Fibroblast of skin of scalp (primary cell): ENCODE results near the gene AKIRIN2.

Experiments
- DNase-seq: peaks from one replicate; pipeline ENCODE4 v3.0.0-alpha.2; 2013

AKIRIN2 gene

DNA sequence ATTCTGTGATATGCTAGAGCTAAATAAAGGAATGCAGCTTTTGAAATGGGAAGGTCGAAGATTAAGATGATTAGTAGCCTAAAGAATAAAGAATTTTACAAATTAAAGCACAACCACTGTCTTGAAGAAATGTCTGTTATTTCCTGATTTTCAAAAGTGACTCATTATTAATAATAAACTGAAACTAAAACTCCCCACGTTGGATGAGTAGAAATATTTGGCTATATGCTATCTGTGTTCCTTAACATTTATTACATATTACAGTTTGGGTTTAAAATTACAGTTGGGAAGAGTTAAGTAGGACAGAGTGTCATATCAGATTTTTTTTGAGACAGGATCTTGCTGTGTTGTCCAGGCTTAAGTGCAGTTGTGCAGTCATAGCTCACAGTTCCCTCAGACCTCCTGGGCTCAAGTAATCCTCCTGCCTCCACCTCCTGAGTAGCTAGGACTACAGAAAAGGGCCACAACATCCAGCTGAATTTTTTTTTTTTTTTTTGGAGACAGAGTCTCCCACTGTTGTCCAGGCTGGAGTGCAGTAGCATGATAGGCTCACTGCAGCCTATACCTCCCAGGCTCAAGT, 47.1 kb downstream of the AKIRIN2 start:
- peak; percentile 27 for DNase-seq

- DNase-seq, result no peak
Measured at GRCh38 chr6:87654122-87654521, 47.9 kb downstream of the AKIRIN2 start.

GRCh38 chr6:87653074-87653962, 48.7 kb downstream of the AKIRIN2 start:
- no peak for DNase-seq

- no peak for DNase-seq
Measured at GRCh38 chr6:87645080-87645479, 57.0 kb downstream of the AKIRIN2 start.

DNA sequence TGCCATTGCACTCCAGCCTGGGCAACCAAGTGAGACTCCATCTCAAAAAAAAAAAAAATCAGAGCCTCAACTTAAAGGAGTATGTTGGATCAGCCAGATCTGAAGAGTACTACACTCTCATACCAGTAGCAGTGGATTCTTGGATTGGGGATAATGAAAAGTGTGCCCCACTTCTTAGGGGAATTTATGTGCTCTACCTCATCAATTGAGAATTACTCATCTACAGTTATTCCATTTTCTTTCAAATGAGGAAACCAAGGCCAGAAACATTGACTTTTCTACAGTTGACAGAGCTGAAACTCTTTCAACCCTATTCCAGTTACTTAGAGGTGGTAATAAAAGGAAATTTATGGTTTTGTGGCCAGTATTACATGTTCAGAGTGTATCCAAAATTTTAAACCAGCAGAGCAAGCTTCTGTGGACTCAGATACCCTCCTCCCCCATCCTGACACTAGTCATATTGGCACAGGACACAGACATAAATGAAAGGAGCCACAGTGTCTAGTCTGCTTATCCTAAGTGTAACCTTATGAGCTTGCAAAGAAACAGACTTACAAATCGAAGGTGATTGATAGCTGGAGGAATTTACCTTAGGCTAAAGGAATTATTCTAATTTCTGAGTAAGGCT, 60.9 kb downstream of the AKIRIN2 start:
- DNase-seq, result no peak

DNA sequence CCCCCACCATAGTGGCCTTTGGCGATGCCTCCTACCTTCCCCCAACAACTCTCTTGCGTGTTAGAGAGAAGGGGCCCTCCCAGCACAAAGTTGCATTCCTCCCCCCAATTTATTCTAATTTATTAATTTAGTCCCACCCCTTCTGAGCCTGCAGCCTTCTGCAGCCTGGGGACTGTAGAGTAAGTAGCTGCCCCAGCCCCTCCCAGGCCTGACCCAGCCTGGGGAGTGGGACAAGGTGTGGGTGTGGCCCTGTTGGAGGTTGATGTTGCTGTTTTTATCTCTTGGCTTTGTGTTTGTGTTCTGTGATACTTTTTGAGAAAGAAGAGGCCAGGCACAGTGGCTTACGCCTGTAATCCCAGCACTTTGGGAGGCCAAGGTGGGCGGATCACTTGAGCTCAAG, 62.7 kb downstream of the AKIRIN2 start:
- no peak for DNase-seq

- DNase-seq, result no peak
Measured at GRCh38 chr6:87637106-87637505, 64.9 kb downstream of the AKIRIN2 start.

DNA sequence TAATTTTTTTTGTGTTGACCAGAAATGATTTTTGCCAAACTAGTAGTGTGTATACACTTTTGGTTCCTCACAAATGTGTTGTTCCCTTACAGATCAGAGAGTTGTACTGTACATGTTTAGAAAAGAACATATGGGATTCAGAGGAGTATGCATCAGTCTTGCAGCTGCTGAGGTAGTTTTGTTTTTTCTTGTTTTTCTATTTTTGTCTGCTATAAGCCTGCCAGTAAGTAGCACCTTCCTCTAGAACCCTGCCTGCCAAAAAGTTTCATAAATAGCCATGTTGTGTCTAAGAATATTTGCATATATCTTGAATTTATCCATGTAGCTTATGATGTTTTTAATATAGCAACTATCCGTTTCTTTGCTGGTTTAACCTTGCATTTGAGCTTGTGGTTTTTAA, 65.7 kb downstream of the AKIRIN2 start:
- no peak for DNase-seq

DNA sequence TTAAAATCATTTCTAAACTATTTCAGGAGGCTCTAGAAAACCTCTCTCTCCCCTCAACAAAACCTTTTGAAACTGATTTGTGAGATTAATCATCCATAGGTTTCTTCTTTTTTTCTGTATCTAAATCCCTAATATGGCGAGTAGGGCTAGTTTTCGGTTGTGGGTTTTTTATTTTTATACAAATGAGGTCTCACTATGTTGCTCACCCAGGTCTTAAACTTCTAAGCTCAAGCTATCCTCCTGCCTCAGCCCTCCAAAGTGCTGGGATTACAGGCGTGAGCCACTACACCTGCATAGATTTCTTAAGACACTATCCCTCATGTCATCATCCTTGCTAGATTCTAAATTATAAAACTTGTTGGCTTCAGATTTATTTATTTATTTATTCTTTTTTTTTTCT, 68.2 kb downstream of the AKIRIN2 start:
- DNase-seq, result no peak

GRCh38 chr6:87630746-87631145, 71.3 kb downstream of the AKIRIN2 start:
- DNase-seq, result no peak

DNA sequence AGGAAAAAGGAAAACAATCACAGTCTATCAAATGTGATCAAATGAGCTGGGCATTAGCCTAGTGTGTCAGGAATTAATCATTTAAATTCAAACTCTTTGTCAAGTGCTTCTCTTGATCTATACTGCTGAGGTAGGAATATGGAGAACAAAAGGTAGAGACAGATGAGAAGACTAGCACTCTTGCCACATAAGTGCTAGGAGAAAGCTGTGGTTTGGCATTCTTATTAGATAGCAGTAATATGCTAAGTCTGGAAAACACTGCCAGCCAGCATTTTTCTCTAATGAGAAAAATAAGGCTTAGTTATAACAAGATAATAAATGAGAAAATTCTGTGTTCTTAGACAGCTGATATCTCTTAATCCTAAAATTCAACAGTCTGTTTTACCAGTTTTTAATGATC, 73.2 kb downstream of the AKIRIN2 start:
- DNase-seq, result peak; percentile 2

- DNase-seq, result no peak
Measured at GRCh38 chr6:87628424-87628823, 73.6 kb downstream of the AKIRIN2 start.
